ENCODE results near the gene AGRN. TPM values are rescaled to one million over a fixed set of nuclear protein-coding genes. Genes with fewer than 3 reads are reported as not detected.

The AGRN gene
- total RNA-seq, 1 donor from 2014 or later: 109 TPM

DNA sequence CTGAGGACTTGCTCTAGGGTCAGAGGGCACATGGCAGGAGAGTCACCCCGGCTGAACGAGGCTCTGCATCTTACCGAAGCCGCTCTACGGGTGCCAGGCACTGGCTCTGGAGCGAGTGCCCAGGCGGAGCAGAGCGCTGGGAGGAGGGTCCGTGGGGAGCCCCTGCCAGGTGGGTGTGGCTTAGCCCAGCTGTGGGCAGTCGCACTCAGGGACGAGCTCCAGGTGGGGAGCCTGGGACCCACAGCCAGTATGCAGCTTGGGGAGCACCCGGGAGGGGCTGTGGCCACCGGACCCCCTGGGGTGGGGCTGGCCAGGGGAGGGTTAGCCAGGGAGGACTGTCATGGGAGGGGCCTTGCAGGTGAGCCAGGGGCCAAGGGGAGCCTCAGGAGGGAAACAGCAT is 3.8 kb downstream of the AGRN start:
- intact Hi-C loops (cut with DNase I): no loop called here
- H3K36me3 ChIP-seq: no peaks in the 10 kb centered on the region
- H3K4me1 ChIP-seq: peaks cover 9 to 10% of the 10 kb centered on the region in 2 donors

DNA sequence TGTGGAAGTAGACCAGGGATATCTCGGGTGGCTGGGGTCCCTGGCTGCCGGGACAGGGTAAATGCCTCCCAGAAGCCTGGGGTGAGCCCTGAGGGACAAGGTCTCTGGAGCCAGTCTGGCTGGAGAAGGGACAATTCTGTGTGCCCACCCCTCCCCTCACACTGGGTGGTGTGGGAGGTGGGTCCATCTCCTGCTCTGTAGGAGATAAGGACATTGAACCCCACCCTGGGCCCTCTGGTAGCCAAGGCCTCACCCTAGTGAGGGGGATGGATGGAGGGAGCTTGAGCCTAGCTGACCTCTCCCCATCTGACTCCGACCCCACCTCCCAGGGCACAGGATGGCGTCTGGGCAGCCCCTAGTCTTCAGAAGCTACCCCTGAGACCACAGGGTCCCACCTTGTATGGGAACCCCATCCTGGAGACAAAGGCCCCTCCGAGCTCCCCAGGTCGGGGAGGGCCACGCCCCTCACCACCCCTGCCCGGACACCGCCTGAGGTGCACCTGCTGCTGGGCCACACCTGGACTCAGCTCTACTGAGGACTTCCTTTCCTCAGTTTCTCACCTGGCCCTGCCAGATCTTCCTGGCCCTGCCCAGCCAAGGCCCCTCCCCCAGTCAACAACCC is 4.3 kb downstream of the AGRN start:
- no peaks in the 10 kb centered on the region for H3K27me3 ChIP-seq
- TF ChIP-seq, protein P1, sequence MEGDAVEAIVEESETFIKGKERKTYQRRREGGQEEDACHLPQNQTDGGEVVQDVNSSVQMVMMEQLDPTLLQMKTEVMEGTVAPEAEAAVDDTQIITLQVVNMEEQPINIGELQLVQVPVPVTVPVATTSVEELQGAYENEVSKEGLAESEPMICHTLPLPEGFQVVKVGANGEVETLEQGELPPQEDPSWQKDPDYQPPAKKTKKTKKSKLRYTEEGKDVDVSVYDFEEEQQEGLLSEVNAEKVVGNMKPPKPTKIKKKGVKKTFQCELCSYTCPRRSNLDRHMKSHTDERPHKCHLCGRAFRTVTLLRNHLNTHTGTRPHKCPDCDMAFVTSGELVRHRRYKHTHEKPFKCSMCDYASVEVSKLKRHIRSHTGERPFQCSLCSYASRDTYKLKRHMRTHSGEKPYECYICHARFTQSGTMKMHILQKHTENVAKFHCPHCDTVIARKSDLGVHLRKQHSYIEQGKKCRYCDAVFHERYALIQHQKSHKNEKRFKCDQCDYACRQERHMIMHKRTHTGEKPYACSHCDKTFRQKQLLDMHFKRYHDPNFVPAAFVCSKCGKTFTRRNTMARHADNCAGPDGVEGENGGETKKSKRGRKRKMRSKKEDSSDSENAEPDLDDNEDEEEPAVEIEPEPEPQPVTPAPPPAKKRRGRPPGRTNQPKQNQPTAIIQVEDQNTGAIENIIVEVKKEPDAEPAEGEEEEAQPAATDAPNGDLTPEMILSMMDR (IDR thresholded peaks at IDR 0.05): no peak
- no peak overlapping the region for H3K27ac ChIP-seq
- intact Hi-C loops (cut with DNase I): no loop called here
- no peak for DNase-seq (ENCODE audit: low spot score in 2 of 2)
- no peaks in the 10 kb centered on the region for H3K36me3 ChIP-seq
- H3K9me3 ChIP-seq: no peaks in the 10 kb centered on the region
- H3K4me1 ChIP-seq: peaks cover 9 to 10% of the 10 kb centered on the region in 2 donors
- no peak overlapping the region for H3K4me3 ChIP-seq

More for the DNA sequence above, 3.8 kb downstream of the AGRN start:
- DNase-seq (ENCODE audit: low spot score in 2 of 2): no peak
- Histone ChIP-seq H3K27ac (no peak overlapping the region), H3K4me3 (no peak overlapping the region), H3K9me3 (no peaks in the 10 kb centered on the region), H3K27me3 (no peaks in the 10 kb centered on the region)
- TF ChIP-seq, protein P1 (IDR thresholded peaks at IDR 0.05): no peak

DNA sequence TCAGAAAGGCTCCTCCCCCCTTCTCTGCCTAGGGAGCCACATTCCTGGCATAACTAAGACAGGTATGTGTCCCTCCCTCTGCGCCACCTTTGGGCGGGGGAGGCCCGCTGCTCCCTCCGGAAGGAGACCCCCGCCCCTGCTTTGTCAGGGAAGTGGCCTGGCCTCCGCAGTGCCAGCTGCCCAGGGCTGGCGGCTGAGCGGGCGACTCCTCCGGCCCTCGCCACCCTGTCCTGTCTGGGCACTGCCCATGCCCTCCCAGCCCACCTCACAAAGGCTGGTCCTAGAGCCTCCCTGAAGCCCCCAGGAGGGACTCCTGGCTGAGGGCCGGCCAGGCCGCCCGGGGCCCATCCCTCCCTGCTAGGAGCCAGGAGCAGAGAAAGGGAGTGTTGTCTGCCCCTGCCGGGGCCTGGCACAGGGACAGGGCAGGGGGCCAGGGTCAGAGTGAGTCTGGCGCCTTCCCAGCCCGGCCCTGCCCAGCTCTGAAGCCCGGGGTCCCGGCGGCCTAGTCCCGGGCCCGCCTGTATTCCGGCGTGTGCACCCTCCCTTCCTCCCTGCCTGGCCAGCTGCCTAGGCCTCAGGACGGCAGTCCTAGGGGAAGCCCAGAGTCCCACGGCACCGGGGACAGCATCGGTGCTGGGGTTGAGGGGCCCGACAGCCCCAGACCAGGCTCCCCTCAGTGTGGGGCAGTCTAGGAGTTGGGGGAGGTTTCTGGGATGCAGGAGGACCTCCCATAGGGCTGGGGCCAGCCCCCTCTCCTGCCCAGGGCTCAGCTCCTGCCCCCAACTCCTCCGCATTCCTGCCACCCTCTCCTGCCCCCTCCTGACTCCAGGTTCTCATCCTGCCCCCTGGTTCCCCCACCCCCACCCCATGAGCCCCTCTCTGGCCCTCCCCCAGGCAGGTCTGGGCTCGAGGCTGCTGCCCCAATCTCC is 5.1 kb downstream of the AGRN start:
- Histone ChIP-seq H3K27me3 (no peaks in the 10 kb centered on the region), H3K4me1 (peaks cover 9 to 10% of the 10 kb centered on the region in 2 donors), H3K4me3 (no peak overlapping the region), H3K9me3 (no peaks in the 10 kb centered on the region), H3K36me3 (no peaks in the 10 kb centered on the region), H3K27ac (no peak overlapping the region)
- DNase-seq (ENCODE audit: low spot score in 2 of 2): no peak
- TF ChIP-seq, protein P1 (IDR thresholded peaks at IDR 0.05): no peak
- intact Hi-C loops (cut with DNase I): no loop called here

DNA sequence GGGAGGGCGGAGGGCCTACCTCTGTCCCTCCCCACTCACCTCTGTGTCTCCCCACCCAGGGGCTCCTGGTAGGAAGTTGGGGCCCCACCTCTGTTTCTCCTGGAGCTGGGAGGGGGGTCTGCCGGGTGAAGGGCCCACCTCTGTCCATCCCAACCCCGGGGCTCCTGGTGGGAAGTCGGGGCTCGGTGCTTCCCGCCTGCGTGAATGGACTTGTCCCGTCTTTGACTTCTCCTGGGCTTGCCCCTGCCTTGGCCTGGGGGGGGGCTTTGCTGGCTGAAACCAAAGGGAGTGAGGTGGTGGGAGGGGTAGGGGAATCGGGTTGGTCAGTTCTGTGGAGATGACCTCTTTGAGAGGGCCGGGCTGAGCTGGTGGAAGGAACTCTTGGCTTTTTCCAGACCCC is 5.8 kb downstream of the AGRN start:
- Histone ChIP-seq H3K27ac (no peak overlapping the region), H3K36me3 (no peaks in the 10 kb centered on the region), H3K9me3 (no peaks in the 10 kb centered on the region), H3K4me3 (no peak overlapping the region), H3K4me1 (peaks cover 3 to 5% of the 10 kb centered on the region in 2 donors), H3K27me3 (no peaks in the 10 kb centered on the region)
- no peak for DNase-seq (ENCODE audit: low spot score in 2 of 2)
- TF ChIP-seq, protein P1 (IDR thresholded peaks at IDR 0.05): no peak
- intact Hi-C loops (cut with DNase I): no loop called here

DNA sequence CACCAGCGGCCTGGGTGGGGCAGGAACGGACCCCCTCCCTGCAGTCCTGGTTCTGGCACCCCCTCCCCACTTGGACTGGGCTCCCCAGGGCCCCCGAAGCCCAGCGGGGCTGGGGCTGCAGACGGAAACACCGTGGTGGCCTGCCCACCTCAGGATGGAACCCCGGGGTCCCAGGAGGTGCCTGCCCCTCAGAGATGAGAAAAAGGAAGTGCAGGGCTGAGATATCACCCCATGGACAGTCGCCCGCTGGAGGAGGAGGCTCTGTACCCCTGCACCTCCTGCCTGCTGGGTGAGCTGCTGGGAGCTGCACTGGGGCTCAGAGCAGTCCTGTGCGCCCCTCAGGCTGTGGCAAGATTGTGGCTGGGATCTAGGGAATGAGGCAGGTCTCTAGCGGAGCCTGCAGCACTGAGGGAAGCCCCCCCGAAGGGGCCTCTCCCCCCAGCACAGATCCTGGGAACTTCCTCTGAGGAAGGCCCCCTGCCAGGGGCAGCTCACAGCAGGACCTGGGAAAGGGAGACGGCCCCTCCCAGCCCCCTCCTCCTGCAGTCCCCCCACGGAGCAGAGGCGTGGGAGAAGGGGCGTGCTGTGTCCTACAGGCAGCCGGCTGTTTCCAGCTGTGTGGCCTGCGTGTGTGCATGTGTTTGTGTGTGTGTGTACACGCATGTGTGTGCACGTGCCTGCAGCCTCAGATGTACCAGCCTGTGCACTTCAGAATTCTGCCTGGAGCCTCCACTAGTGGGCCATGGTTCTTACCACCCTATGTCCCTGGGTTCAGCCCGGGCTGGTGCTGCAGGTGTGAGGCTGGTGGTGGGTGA is 6.9 kb downstream of the AGRN start:
- Histone ChIP-seq H3K9me3 (no peaks in the 10 kb centered on the region), H3K27me3 (no peaks in the 10 kb centered on the region), H3K4me1 (no peaks in the 10 kb centered on the region), H3K36me3 (no peaks in the 10 kb centered on the region), H3K4me3 (no peak overlapping the region), H3K27ac (no peak overlapping the region)
- DNase-seq (ENCODE audit: low spot score in 2 of 2): no peak
- intact Hi-C loops (cut with DNase I): no loop called here
- TF ChIP-seq, protein P1 (IDR thresholded peaks at IDR 0.05): no peak

All from ascending aorta (tissue), 2 donors.